Measurements from ENCODE around the gene TPST2.

- TF ChIP-seq CTCF (IDR thresholded peaks at IDR 0.05): no peak
- no peak for TF ChIP-seq POLR2A (IDR thresholded peaks at IDR 0.05; ENCODE audit: low read depth)
These were observed 29.9 kb downstream of the TPST2 start for GRCh38 chr22:26559961-26560575.
